Stimulated activated CD4-positive, alpha-beta T cell treated with anti-CD3 and anti-CD28 coated beads, Interleukin-1b, Interleukin-23, amount 100 ng/mL, for 1 hour (primary cell): Measurements from ENCODE around the gene MCTP2.
"Not testable (repeated sequence)": the region's sequence is repeated elsewhere in the genome, so short reads cannot be mapped to it uniquely, and the experiment has no call there.

Experiments used
- DNase-seq, 2 donors: peaks; one replicate each; pipeline ENCODE4 v3.0.0-alpha.2; 2020; ENCODE audit warnings: low read depth in 2 of 2

The MCTP2 gene

GRCh38 chr15:94235041-94235440 lies 3.7 kb downstream of the MCTP2 start:
- no peak for DNase-seq

DNA sequence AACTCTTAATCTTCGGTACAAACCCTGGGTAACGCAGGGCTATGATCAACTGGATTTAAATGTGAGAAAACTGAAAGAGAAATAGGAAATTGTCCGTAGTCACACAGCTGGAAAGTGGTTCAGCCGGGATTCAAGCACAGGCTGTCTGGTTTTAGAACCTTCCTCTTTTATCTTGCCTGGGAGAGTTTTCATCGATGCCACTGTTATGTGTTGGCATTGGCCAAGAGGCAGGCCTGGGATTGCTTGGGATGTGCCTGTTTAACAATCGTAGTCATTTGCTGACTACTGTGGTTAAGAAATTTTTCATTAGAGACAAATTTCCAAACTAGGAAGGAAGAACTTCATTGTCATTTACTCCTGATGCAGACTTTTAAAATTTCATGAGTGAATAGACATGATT lies 4.3 kb downstream of the MCTP2 start:
- no peak for DNase-seq

GRCh38 chr15:94236608-94237007 lies 5.2 kb downstream of the MCTP2 start:
- DNase-seq, result no peak

GRCh38 chr15:94237903-94238302 lies 6.5 kb downstream of the MCTP2 start:
- DNase-seq, result no peak

GRCh38 chr15:94238539-94239118 lies 7.3 kb downstream of the MCTP2 start:
- DNase-seq, result no peak

DNA sequence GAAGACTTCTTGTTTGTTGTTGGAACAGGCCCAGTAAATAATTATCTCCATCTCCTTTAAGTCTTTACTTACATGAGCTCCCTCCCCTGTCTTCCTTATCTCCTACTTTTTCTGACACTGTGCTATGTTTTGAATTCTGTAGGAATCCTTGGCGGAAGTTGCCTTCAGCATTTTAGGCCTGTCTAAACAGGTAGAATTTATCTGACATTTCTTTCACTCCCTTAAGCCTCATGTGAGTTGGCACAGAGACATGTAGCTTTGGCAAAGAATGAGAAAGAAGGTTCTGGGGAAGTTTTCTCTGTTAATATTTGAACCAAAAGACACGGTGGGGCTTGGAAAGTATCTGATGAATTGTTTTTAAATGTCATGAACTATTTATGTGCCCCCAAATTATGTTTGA lies 8.1 kb downstream of the MCTP2 start:
- DNase-seq, result no peak

- no peak for DNase-seq
Measured at GRCh38 chr15:94240480-94240879, 9.1 kb downstream of the MCTP2 start.

DNA sequence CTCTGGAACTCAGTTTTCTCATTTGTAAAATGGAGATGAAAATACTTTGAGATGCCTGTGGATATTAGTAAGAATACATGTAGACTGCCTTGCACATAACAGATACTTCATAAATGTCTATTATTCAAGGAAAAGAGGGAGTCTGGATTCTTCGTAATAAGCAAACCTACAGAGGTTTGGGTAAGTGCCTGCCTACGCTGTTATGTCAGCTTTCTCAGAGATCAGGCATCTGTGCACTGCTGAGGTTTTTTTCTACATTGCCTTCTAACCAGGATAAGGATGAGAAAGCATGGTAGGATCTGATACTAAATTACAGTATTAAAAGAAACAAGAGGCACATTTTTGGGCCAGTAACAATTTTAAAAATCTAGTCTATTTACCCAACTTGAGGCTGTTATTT lies 10.9 kb downstream of the MCTP2 start:
- no peak for DNase-seq

DNA sequence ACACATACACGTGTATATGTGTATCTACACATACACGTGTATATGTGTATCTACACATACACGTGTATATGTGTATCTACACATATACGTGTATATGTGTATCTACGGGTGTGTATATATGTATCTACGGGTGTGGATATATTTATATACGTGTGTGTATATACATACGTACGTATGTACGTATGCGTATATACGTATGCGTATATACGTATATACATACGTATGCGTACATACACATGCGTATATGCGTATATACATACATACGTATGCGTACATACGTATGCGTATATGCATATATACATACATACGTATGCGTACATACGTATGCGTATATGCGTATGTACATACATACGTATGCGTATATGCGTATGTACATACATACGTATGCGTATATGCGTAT lies 11.6 kb downstream of the MCTP2 start:
- not testable (repeated sequence) for DNase-seq

DNA sequence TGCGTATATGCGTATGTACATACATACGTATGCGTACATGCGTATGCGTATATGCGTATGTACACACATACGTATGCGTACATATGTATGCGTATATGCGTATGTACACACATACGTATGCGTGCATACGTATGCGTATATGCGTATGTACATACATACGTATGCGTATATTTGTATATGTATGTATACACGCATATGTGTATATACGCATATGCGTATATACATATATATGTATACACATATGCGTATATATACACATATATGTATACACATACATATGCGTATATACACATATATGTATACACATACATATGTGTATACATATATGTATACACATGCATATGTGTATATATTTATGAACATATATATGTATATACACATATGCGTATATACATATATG lies 12.1 kb downstream of the MCTP2 start:
- DNase-seq, result no peak

DNA sequence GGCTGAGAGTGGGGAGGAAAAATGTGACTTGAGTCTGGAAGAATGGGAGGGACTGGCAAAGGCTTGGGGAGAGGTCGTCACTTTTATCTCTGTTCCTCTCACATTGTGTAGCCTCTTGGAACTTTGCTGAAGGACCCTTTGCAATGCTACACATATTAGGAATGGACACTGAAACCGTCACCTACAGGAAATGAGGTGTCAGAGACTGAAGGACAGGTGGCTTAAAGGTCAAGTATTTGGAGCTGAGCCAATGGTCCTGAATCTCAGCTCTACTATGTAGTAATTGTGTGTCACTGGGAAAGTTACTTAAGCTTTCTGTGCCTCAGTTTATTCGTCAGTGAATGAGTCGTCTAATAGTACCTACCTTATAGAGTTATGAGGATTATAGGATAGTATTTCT lies 14.7 kb downstream of the MCTP2 start:
- DNase-seq, result no peak

GRCh38 chr15:94247789-94248638 lies 16.7 kb downstream of the MCTP2 start:
- DNase-seq, result no peak

DNA sequence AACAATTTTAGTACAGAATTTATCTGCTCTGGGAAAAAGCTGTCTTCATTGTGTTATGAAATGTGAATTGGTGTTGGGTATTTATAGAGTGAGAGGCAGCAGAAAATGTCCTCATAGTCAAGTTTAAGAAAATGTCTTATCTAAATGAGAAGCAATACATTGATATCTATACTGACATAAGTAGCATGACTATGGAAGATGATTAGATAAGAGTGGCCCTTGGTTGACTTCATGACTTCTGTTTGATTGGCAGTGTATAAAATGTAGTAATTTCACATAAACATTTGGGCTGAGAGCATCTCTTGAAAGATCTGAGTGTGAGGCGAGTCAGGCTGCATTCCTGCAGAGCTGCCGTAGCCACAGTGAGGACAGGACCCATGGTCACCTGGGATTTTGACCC lies 19.4 kb downstream of the MCTP2 start:
- no peak for DNase-seq

GRCh38 chr15:94252223-94252766 lies 20.9 kb downstream of the MCTP2 start:
- no peak for DNase-seq

- DNase-seq, result no peak
Measured at GRCh38 chr15:94252906-94253491, 21.6 kb downstream of the MCTP2 start.

GRCh38 chr15:94253742-94254141 lies 22.4 kb downstream of the MCTP2 start:
- DNase-seq, result no peak

- DNase-seq, result no peak
Measured at GRCh38 chr15:94255540-94255939, 24.2 kb downstream of the MCTP2 start.

GRCh38 chr15:94256511-94256910 lies 25.1 kb downstream of the MCTP2 start:
- no peak for DNase-seq

- DNase-seq, result not testable (repeated sequence)
Measured at GRCh38 chr15:94257776-94258175, 26.4 kb downstream of the MCTP2 start.

- no peak for DNase-seq
Measured at GRCh38 chr15:94258246-94258645, 26.9 kb downstream of the MCTP2 start.

GRCh38 chr15:94259121-94259751 lies 27.9 kb downstream of the MCTP2 start:
- DNase-seq, result no peak

DNA sequence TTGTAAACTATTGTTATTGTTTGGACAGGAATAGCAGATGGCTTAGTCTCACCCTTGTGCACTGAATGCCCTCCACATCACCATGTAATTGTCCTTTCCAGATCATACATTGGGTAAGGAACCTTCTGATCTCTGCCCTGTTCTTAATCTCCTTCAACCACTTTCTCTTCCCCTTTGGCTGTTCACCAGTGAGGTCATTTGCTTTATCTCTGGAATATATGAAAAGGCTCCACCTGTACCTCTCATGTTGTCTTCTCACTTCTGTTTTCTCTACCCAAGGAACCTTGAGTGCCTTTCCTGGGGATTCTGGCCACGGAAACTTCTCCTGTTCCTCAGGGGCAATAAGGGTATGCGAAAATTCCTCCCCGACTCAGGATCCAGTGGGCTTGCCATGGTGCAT lies 28.5 kb downstream of the MCTP2 start:
- no peak for DNase-seq
